Measurements from ENCODE around the gene TNNT1. TPM values are rescaled to one million over a fixed set of nuclear protein-coding genes. Genes with fewer than 3 reads are reported as not detected.

TNNT1 gene
- total RNA-seq, 4 donors from 2014 or later = 2.5 to 9.3 TPM; not detected in 2

- Histone ChIP-seq H3K27me3 (peaks cover 20 to 34% of the 10 kb centered on the region in 2 donors), H3K27ac (no peak overlapping the region), H3K4me3 (no peak overlapping the region), H3K36me3 (no peaks in the 10 kb centered on the region), H3K9me3 (no peaks in the 10 kb centered on the region), H3K4me1 (no peaks in the 10 kb centered on the region)
- TF ChIP-seq, protein P1, sequence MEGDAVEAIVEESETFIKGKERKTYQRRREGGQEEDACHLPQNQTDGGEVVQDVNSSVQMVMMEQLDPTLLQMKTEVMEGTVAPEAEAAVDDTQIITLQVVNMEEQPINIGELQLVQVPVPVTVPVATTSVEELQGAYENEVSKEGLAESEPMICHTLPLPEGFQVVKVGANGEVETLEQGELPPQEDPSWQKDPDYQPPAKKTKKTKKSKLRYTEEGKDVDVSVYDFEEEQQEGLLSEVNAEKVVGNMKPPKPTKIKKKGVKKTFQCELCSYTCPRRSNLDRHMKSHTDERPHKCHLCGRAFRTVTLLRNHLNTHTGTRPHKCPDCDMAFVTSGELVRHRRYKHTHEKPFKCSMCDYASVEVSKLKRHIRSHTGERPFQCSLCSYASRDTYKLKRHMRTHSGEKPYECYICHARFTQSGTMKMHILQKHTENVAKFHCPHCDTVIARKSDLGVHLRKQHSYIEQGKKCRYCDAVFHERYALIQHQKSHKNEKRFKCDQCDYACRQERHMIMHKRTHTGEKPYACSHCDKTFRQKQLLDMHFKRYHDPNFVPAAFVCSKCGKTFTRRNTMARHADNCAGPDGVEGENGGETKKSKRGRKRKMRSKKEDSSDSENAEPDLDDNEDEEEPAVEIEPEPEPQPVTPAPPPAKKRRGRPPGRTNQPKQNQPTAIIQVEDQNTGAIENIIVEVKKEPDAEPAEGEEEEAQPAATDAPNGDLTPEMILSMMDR (IDR thresholded peaks at IDR 0.05) = no peak
- no peak for TF ChIP-seq POLR2A (IDR thresholded peaks at IDR 0.05)
- no peak for DNase-seq
- intact Hi-C loops (cut with DNase I; ENCODE audit: low total_unique reads) = no loop called here
These were observed 12.0 kb upstream of the TNNT1 start for GRCh38 chr19:55160986-55161365.

- Histone ChIP-seq H3K27ac (no peak overlapping the region), H3K4me3 (no peak overlapping the region), H3K4me1 (no peaks in the 10 kb centered on the region), H3K36me3 (no peaks in the 10 kb centered on the region), H3K27me3 (peaks cover 20 to 37% of the 10 kb centered on the region in 2 donors), H3K9me3 (no peaks in the 10 kb centered on the region)
- TF ChIP-seq, protein P1 (IDR thresholded peaks at IDR 0.05) = peak; percentile 38 to 70 (median 65)
- TF ChIP-seq POLR2A (IDR thresholded peaks at IDR 0.05) = no peak
- peak; percentile 59 to 73 for DNase-seq
- intact Hi-C loops (cut with DNase I; ENCODE audit: low total_unique reads) = no loop called here
These were observed 11.4 kb upstream of the TNNT1 start for GRCh38 chr19:55160128-55160985.

DNA sequence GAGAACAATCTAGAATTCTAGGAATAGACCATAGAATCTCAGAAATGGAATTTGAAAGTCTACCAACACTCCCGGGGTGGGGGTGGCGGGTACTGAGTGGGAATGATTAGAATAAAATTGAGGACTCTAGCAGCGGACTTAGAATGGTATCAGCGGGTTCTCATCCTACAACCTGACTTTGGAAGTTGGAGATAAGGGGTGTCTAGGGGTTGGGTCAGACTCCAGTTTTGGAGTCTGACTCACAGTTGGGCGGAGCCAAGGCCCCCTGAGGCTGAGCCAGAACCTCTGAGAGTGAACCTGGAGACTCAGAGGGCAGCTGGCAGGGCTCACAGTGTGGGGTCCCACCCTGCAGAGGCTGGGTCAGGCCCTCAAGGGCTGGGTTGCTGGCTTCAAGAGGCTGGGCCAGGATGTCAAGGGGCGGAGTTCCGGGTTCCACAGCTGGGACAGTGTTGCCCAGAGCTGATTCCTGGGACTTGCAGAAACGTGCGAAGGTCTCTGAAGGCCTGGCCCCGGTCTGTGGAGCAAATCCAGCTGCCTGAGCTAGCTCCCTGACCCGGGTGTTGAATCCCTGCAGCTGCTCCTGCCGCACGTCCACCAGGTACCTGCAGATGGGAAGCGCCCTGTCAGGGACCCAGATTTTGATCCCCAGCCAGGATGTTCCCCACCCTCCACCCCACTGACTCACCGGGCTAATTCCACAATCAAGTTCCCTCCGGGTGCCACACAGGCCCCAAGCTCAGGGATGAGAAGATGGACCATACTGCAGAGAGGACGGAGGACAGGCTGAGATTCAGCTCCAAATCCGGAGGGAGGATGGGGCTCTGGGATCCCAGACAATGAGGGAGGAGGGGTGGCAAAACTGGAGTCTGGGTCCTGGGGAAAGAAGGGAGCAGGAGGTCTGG lies 10.1 kb upstream of the TNNT1 start:
- no peak for DNase-seq
- intact Hi-C loops (cut with DNase I; ENCODE audit: low total_unique reads) = no loop called here
- no peak overlapping the region for H3K27ac ChIP-seq
- H3K9me3 ChIP-seq = no peaks in the 10 kb centered on the region
- no peaks in the 10 kb centered on the region for H3K36me3 ChIP-seq
- peaks cover 20 to 42% of the 10 kb centered on the region in 2 donors for H3K27me3 ChIP-seq
- no peak overlapping the region for H3K4me3 ChIP-seq
- TF ChIP-seq, protein P1 (IDR thresholded peaks at IDR 0.05) = no peak
- TF ChIP-seq POLR2A (IDR thresholded peaks at IDR 0.05) = no peak
- H3K4me1 ChIP-seq = no peaks in the 10 kb centered on the region

GRCh38 chr19:55158423-55158822 lies 9.4 kb upstream of the TNNT1 start:
- DNase-seq = no peak
- no peaks in the 10 kb centered on the region for H3K4me1 ChIP-seq
- TF ChIP-seq POLR2A (IDR thresholded peaks at IDR 0.05) = no peak
- TF ChIP-seq, protein P1 (IDR thresholded peaks at IDR 0.05) = no peak
- H3K36me3 ChIP-seq = no peaks in the 10 kb centered on the region
- H3K9me3 ChIP-seq = no peaks in the 10 kb centered on the region
- H3K27ac ChIP-seq = no peak overlapping the region
- H3K27me3 ChIP-seq = peaks cover 20 to 42% of the 10 kb centered on the region in 2 donors
- intact Hi-C loops (cut with DNase I; ENCODE audit: low total_unique reads) = no loop called here
- no peak overlapping the region for H3K4me3 ChIP-seq
